GM18519 (cell line): ENCODE measurements around the gene GPR21.

Source experiments
- ATAC-seq: cut with Tn5 transposase; IDR thresholded peaks from one replicate; pipeline ENCODE4 v1.9.1; 2021; ENCODE audit warnings: mild to moderate bottlenecking, moderate library complexity; ENCODE audit not compliant: unreplicated experiment, low FRiP score

GPR21 gene

GRCh38 chr9:123062351-123063176, 29.1 kb downstream of the GPR21 start:
- no peak for ATAC-seq

- ATAC-seq, result no peak
Measured at GRCh38 chr9:123063177-123063598, 29.7 kb downstream of the GPR21 start.

GRCh38 chr9:123063896-123064295, 30.4 kb downstream of the GPR21 start:
- ATAC-seq, result no peak

- no peak for ATAC-seq
Measured at GRCh38 chr9:123064716-123065115, 31.2 kb downstream of the GPR21 start.

- no peak for ATAC-seq
Measured at GRCh38 chr9:123065196-123065595, 31.7 kb downstream of the GPR21 start.

- no peak for ATAC-seq
Measured at GRCh38 chr9:123067136-123067535, 33.7 kb downstream of the GPR21 start.

- ATAC-seq, result no peak
Measured at GRCh38 chr9:123069010-123069481, 35.6 kb downstream of the GPR21 start.

GRCh38 chr9:123070198-123070597, 36.7 kb downstream of the GPR21 start:
- no peak for ATAC-seq

GRCh38 chr9:123072407-123072995, 39.0 kb downstream of the GPR21 start:
- no peak for ATAC-seq

GRCh38 chr9:123073441-123073840, 40.0 kb downstream of the GPR21 start:
- no peak for ATAC-seq

GRCh38 chr9:123073991-123074422, 40.5 kb downstream of the GPR21 start:
- ATAC-seq, result no peak

- no peak for ATAC-seq
Measured at GRCh38 chr9:123074628-123075027, 41.2 kb downstream of the GPR21 start.

- ATAC-seq, result no peak
Measured at GRCh38 chr9:123080444-123080843, 47.0 kb downstream of the GPR21 start.

GRCh38 chr9:123081824-123082223, 48.4 kb downstream of the GPR21 start:
- no peak for ATAC-seq

GRCh38 chr9:123083680-123084079, 50.2 kb downstream of the GPR21 start:
- ATAC-seq, result no peak

GRCh38 chr9:123084256-123084655, 50.8 kb downstream of the GPR21 start:
- no peak for ATAC-seq
